SJCRH30 (cell line): Measurements from ENCODE around the gene SPTBN4. TPM values are rescaled to one million over a fixed set of nuclear protein-coding genes. Genes with fewer than 3 reads are reported as not detected.
"Not testable (repeated sequence)": the region's sequence is repeated elsewhere in the genome, so short reads cannot be mapped to it uniquely, and the experiment has no call there.

Source experiments
- DNase-seq, 2 experiments: peaks; one replicate each; pipeline ENCODE4 v3.0.0-alpha.2; 2015 to 2020
- H3K27ac ChIP-seq: fragments of 250-450 bp; sonication (Bioruptor Pico); 2 replicates; pipeline ENCODE4 v1.5.1; 2020; ENCODE audit warnings: mild to moderate bottlenecking, moderate library complexity
- H3K27me3 ChIP-seq: fragments of 250-450 bp; sonication (Bioruptor Pico); 2 replicates; pipeline ENCODE4 v1.5.1; 2020; ENCODE audit warnings: mild to moderate bottlenecking, moderate library complexity
- H3K36me3 ChIP-seq: fragments of 250-450 bp; sonication (Bioruptor Pico); 2 replicates; pipeline ENCODE4 v1.5.1; 2020; ENCODE audit warnings: mild to moderate bottlenecking, moderate library complexity
- H3K4me1 ChIP-seq: fragments of 250-450 bp; sonication (Bioruptor Pico); 2 replicates; pipeline ENCODE4 v1.5.1; 2020; ENCODE audit warnings: mild to moderate bottlenecking, moderate library complexity
- H3K4me3 ChIP-seq: fragments of 250-450 bp; sonication (Bioruptor Pico); 2 replicates; pipeline ENCODE4 v1.5.1; 2020; ENCODE audit warnings: mild to moderate bottlenecking, moderate library complexity
- H3K9me3 ChIP-seq: fragments of 250-450 bp; sonication (Bioruptor Pico); replicated peaks from 2 replicates; pipeline ENCODE4 v1.5.1; 2020; ENCODE audit warnings: mild to moderate bottlenecking, moderate library complexity
- total RNA-seq: library from RNA; depleted of rRNA; stranded (reverse); fragments of >200 nt; shearing (Covaris generic); gene quantifications from 2 replicates; pipeline ENCODE4 v1.2.3, GENCODE V29; 2014

SPTBN4 gene
- total RNA-seq, 1 experiment from 2014 or later = 0.32 TPM

DNA sequence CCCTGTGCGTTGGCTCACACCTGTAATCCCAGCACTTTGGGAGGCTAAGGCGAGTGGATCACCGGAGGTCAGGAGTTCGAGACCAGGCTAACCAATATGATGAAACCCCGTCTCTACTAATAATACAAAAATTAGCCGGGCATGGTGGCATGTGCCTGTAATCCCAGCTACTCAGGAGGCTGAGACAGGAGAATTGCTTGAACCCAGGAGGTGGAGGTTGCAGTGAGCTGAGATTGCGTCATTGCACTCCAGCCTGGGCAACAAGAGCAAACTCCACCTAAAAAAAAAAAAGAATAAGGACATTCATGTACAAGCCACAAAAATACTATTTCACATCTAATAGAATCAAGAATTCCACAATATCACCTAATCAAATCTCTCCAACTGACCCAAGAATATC lies 38.6 kb upstream of the SPTBN4 start:
- not testable (repeated sequence) for H3K4me1 ChIP-seq, H3K27ac ChIP-seq, H3K9me3 ChIP-seq, H3K4me3 ChIP-seq, DNase-seq, H3K27me3 ChIP-seq, H3K36me3 ChIP-seq

DNA sequence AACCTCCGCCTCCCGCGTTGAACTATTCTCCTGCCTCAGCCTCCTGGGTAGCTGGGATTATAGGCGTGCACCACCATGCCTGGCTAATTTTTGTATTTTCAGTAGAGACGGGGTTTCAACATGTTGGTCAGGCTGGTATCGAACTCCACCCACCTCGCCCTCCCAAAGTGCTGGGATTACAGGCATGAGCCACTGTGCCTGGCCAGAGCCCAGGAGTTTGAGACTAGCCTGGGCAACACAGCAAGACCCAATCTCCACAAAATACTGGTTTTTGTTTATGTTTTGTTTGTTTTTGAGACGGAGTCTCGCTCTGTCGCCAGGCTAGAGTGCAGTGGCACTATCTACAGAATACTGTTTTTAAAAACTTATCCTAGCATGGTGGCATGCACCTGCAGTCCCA lies 36.6 kb upstream of the SPTBN4 start:
- H3K9me3 ChIP-seq, DNase-seq, H3K27ac ChIP-seq, H3K4me1 ChIP-seq, H3K36me3 ChIP-seq, H3K4me3 ChIP-seq, H3K27me3 ChIP-seq: not testable (repeated sequence)

DNA sequence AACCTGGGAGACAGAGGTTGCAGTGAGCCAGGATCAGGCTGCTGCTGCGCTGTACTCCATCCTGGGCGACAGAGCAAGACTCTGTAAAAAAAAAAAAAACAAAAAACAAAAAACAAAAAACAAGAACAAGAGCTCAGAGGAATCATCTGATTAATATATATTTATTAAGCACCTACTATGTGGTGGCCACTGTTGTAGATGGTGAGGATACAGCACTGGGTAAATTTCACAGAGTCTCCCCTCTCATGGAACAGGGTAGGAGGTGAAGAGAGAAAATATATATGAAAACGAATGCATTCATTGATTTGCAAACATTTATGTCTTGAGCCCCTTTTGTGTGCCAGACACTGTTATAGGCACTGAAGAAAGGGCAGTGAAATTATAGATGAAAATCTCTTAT lies 35.1 kb upstream of the SPTBN4 start:
- H3K4me1 ChIP-seq = peaks cover 4% of the 10 kb centered on the region; the same call in 1 of the 2 replicates
- no peak overlapping the region for H3K27ac ChIP-seq
- no peak for DNase-seq
- H3K36me3 ChIP-seq = no peaks in the 10 kb centered on the region
- no peaks in the 10 kb centered on the region for H3K27me3 ChIP-seq
- H3K9me3 ChIP-seq = no peaks in the 10 kb centered on the region
- H3K4me3 ChIP-seq = no peak overlapping the region

DNA sequence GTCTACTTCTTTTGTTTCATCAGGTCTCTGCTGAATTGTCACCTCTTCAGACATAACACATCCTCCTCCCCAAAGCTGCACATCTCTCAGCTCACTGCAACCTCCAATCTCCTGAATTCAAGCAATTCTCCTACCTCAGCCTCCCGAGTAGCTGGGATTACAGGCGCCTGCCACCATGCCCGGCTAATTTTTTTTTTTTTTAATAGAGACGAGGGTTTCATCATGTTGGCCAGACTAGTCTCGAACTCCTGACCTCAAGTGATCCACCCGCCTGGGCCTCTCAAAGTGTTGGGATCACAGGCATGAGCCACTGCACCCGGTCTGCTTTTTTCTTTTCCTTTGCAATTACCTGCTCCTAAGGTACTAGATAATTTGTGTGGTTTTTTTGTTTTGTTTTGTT lies 34.0 kb upstream of the SPTBN4 start:
- not testable (repeated sequence) for H3K9me3 ChIP-seq, H3K27me3 ChIP-seq, H3K36me3 ChIP-seq, H3K4me1 ChIP-seq, DNase-seq
- Histone ChIP-seq H3K27ac (peak overlapping the region; percentile 86), H3K4me3 (peak overlapping the region; percentile 54)

DNA sequence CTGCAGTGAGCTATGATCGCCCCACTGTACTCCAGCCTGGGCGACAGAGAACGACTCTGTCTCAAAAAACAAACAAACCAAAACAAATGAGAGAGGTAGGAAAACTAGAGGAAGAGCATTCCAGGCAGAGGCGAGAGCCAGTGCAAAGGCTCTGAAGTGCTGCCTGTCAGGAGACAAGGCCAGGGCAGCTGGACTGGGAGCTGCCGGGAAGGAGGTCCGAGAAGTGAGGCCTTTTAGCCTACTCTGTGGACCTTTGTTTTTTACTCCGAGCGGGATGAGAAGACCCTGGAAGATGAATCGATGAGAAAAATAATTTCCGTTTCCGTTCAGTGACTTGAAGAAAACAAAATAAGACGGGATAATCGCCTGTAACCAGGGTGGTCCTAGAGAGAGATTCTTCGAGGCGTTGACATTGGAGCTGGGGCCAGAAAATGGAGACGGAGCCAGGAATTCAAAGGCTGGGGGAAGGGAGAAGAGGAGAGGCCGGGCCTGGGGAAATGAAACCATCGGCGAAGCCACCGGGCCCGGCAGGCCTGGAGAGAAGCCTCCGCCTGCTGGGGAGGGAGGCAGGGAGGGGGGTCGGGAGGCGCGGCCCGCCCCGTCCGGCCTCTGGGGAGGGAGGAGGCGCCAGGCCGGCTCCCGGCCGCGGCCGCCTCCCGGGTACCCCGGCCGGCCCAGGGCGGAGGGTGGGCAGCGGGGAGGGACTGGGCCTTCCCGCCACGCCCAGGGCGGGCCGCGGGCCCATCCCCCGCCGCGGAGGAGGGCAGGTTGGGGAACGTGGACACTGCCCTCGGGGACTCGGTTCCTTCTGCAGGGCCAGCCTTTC lies 33.2 kb upstream of the SPTBN4 start:
- H3K4me3 ChIP-seq = peak overlapping the region; percentile 54
- peak; percentile 92 to 96 for DNase-seq
- no peaks in the 10 kb centered on the region for H3K9me3 ChIP-seq
- H3K27ac ChIP-seq = peak overlapping the region; percentile 86
- no peaks in the 10 kb centered on the region for H3K27me3 ChIP-seq
- H3K36me3 ChIP-seq = no peaks in the 10 kb centered on the region
- no peaks in the 10 kb centered on the region for H3K4me1 ChIP-seq

DNA sequence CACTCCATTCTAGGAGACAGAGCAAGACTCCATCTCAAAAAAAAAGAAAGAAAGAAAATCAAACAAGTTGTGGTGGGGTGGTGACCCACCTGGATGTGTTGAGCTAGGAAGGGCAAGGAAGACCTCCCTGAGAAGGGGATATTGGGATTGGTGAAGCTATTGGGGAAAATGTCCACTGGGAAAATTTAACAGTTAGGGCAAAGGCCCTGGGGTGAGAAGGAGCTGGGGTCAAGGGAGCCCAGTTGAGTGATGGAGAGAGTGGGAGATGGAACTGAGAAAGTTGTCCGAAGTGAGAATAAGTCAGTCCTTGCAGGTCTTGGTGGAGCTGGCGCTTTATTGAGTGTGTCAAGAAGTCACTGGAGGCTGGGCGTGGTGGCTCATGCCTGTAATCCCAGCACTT lies 28.5 kb upstream of the SPTBN4 start:
- no peak for DNase-seq
- Histone ChIP-seq H3K36me3 (peaks cover 11% of the 10 kb centered on the region; the same call in 1 of the 2 replicates), H3K4me3 (no peak overlapping the region)

DNA sequence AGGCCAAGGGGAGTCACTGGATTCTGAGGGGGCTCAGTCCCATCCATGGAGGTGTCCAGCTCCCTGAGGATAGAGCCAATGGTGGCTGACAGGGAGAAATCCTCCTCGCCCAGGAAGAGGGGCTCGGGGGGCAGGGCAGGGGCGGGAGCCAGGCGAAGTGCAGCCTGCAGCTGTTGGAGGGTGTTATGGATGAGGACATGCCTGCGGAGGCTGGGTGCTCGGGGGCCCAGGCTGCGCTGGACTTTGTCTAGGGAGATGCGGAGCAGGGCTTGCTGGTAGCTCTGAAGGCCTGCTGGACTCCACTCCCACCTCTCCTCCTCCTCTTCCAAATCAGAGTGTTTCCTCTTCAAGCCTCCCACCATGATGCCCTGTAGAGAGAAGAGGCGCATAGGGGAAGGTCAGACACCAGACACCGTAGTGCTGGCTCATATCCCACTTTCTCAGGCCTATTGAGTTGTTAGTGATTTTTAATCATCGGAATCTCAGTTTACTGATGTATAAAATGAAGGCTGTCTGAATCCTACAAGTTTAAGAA lies 25.0 kb upstream of the SPTBN4 start:
- H3K36me3 ChIP-seq = peaks cover 11% of the 10 kb centered on the region; the same call in 1 of the 2 replicates
- H3K4me3 ChIP-seq = no peak overlapping the region
- peak; percentile 43 to 44 for DNase-seq
- peaks cover 10% of the 10 kb centered on the region for H3K4me1 ChIP-seq
- H3K27ac ChIP-seq = no peak overlapping the region; the same call in 1 of the 2 replicates
- H3K27me3 ChIP-seq = no peaks in the 10 kb centered on the region
- no peaks in the 10 kb centered on the region for H3K9me3 ChIP-seq

More for the DNA sequence above, 28.5 kb upstream of the SPTBN4 start:
- Histone ChIP-seq H3K27ac (no peak overlapping the region), H3K27me3 (no peaks in the 10 kb centered on the region), H3K9me3 (no peaks in the 10 kb centered on the region), H3K4me1 (peaks cover 7% of the 10 kb centered on the region)

DNA sequence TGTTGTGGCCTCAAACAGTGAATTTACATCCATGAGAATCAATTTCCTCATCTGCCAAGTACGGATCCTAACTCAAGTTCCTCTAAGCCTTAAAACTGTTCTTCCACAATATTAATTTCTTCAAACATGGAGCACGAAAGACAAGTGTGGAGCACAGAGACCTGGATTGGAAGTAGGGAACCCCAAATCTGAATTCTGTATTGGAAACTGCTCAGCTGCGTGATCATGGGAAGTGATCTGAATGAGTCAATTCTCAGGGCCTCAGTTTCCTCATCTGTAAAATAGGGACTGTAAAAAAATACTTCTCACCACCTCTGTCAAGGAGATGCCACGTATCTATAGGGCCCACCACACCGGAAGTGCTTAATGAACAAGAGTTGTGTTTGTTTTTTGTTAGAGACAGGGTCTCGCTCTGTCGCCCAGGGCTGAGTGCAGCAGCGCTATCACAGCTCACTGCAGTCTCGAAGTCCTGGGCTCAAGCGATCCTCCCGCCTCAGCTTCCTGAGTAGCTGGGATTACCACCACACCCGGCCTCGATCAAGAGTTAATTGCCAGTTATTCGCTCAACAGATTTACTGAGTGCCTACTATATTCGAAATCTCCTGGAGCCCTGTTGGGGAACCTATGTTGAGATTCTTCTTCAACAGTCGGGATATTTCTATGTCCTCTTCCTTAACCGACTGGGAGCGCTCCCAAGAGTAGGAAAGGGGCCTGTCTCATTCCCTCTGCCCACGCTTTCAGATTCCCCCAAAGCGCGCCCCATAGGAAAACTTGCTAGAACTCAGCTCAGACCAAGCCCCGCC lies 24.3 kb upstream of the SPTBN4 start:
- Histone ChIP-seq H3K4me1 (peaks cover 10% of the 10 kb centered on the region), H3K36me3 (peaks cover 11% of the 10 kb centered on the region; the same call in 1 of the 2 replicates), H3K9me3 (no peaks in the 10 kb centered on the region)

DNA sequence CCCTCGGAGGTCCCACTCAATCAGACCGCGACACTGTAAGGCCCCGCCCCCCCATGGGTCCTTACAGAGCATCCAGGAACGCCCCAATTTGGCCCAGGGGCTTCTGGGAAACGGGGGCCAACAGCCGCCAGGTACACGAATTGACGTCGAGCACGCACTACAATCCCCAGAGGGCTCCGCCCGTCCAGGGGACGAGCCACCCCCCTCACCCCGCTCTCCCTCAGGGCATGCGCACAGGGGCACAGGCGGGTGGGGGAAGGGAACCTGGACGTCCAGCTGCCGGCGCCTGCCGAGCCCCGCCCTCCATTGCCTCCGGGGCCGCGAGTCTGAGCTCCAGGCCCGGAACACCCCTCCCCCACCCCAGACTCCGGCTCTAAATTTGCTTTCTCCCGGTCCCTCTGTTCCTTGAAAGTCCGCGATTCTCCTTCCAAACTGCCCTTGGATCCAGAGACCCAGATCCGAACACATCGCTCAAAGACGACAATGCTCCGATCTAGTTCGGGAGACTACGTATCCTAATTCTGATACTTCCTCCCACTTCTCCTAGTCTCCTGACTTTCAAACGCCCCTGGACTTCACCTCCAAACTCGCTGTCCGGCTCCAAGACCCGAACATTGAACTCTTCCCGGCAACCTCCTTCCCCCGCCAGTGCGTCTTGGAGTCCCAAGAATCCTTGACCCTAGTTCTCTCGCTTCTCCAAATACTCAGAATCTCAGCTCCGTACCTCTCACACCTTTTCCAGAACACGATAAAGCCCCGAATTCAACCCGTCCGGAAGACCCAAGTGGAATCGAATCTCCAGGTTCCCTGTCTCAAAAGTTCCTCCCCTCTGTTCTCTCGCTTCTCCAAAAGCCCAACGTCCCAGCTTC lies 23.4 kb upstream of the SPTBN4 start:
- DNase-seq = peak; percentile 100
- peaks cover 10% of the 10 kb centered on the region for H3K4me1 ChIP-seq
- H3K27me3 ChIP-seq = no peaks in the 10 kb centered on the region
- H3K36me3 ChIP-seq = peaks cover 11% of the 10 kb centered on the region; the same call in 1 of the 2 replicates
- no peaks in the 10 kb centered on the region for H3K9me3 ChIP-seq
- peak overlapping the region; percentile 68 for H3K27ac ChIP-seq
- peak overlapping the region; percentile 75 for H3K4me3 ChIP-seq

More for the DNA sequence above, 24.3 kb upstream of the SPTBN4 start:
- H3K27ac ChIP-seq = peak overlapping the region; percentile 40
- DNase-seq = no peak
- peak overlapping the region; percentile 75 for H3K4me3 ChIP-seq
- H3K27me3 ChIP-seq = no peaks in the 10 kb centered on the region

DNA sequence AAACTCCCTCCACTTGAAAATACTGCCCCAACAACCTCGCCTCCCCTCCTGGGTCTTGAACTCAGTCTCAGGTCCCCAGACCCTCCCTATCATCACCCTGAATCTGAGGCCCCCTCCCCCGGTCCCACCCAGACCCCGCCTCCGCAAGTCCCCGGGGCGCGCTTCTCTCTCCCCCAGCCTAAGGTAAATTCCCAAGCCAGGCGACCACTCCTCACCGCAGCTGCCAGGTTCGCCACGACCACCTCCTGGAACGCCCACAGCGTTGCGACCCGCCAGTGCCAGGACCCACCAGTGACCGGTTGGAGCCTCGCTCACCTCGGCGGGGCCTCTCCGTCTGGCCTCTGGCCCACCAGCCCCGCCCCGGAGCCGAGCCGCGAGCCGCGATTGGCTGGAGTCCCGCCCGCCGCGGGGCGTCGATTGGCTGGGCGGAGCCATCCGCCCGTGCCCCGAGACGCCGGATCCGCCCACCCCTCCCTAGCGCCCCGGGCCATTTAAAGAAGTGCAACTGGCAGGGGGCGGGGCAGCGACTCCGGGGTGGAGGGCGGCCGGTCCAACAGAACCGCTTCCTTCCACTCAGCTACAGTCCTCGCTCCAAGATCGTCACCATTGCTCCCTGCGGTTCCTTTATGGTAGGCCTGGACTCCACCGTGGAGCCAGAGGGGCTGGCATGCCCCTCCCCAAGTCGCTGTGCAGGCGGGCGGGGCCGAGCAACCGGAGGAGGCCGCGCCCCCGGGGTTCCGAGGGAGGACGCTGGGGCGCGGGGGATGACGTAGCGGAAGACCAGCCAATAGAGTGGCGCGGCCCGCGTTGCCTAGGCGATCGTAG lies 22.6 kb upstream of the SPTBN4 start, which contains the start of gene SERTAD3:
TSS of gene SERTAD3 (minus strand) at position 336 of the 825 bp plus-strand sequence. CDS start 2,255 bp downstream, outside the sequence.
- Histone ChIP-seq H3K27me3 (no peaks in the 10 kb centered on the region), H3K36me3 (peaks cover 11% of the 10 kb centered on the region; the same call in 1 of the 2 replicates), H3K4me3 (peak within 1 kb of the TSS; percentile 75), H3K9me3 (no peaks in the 10 kb centered on the region), H3K4me1 (peaks cover 10% of the 10 kb centered on the region), H3K27ac (peak within 1 kb of the TSS; percentile 68)
- DNase-seq = peak; percentile 99

DNA sequence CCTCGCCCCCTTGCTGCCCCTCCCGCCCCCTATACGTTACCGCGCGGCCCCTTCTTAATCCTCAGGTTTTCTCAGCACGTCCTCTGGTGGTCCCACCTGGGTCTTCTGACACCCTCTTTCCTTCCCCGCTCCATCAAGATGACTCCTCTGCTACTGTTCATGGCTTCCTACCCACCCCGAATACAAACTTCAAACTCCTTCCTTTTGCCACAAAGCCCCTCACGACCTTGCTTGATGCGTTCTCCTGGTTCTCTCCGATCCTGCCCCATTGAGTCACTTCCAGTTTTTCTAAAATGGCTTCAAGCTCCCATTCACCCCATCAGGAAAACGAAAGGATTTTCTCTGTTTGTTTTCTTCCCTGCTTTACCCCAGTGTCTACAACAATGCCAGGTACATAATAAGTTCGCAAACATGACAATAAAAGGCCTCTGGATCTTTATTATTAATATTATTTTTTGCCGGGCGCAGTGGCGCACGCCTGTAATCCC lies 21.9 kb upstream of the SPTBN4 start:
- no peak for DNase-seq
- no peaks in the 10 kb centered on the region for H3K27me3 ChIP-seq
- H3K4me1 ChIP-seq = peaks cover 10% of the 10 kb centered on the region
- H3K36me3 ChIP-seq = peaks cover 11% of the 10 kb centered on the region; the same call in 1 of the 2 replicates
- H3K9me3 ChIP-seq = no peaks in the 10 kb centered on the region
- H3K4me3 ChIP-seq = peak overlapping the region; percentile 75
- H3K27ac ChIP-seq = peak overlapping the region; percentile 68; the same call in 1 of the 2 replicates

DNA sequence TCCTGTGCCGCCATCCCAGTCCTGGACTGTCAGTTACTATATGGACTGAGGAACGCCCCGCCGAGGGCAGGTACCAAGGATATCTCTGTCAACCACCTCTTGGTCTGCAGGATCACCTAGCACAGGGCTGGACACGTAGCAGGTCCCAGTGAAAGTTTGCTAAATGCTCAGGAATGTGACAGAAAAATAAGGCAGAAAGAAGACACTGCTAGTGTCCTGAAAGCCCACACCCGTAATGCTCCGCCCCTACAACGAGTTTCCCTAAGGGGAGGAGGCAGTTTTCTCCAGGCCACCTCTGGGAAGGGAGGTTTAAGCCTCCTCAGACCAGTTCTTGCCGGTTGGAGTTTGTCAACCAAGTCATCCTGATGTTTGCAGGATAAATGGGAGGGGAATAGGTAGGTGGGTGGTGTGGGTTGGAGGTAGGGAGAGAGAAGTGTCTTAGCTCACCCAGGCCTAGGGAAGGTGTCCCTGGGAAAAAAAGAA lies 21.0 kb upstream of the SPTBN4 start:
- Histone ChIP-seq H3K36me3 (peaks cover 8% of the 10 kb centered on the region; the same call in 1 of the 2 replicates), H3K4me3 (no peak overlapping the region), H3K9me3 (no peaks in the 10 kb centered on the region), H3K27me3 (no peaks in the 10 kb centered on the region), H3K4me1 (peaks cover 10% of the 10 kb centered on the region), H3K27ac (no peak overlapping the region)
- no peak for DNase-seq

DNA sequence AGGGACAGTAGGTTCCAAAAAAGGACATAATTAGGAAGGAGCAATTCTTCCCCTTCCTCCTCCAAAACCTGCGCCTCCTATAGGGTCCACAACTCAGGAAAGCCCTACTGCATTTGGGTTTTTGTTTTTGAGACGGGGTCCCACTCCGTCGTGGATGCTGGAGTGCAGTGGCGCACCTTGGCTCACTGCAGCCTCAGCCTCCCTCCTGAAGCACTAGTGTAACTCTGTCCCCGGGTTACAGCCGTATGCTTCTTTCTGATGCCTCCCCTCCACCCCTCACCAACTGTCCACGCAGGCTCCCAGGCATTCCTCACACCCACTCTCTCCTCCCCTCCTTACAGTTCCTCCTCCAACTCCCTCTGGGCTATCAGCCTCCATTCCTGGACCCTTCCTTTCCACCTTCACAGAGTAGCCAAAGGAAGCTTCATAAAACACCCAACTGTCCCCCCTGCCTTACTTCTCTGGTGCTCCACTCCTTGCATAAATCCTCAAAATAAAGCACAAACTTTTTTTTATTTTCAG lies 20.5 kb upstream of the SPTBN4 start:
- Histone ChIP-seq H3K9me3 (no peaks in the 10 kb centered on the region), H3K27me3 (no peaks in the 10 kb centered on the region), H3K36me3 (peaks cover 4% of the 10 kb centered on the region; the same call in 1 of the 2 replicates), H3K4me1 (peaks cover 10% of the 10 kb centered on the region), H3K27ac (no peak overlapping the region), H3K4me3 (no peak overlapping the region)
- no peak for DNase-seq
